Muscle of leg (tissue), 11 donors: ENCODE data around the gene ASB6. TPM values are rescaled to one million over a fixed set of nuclear protein-coding genes. Genes with fewer than 3 reads are reported as not detected.
"Not testable (repeated sequence)": the region's sequence is repeated elsewhere in the genome, so short reads cannot be mapped to it uniquely, and the experiment has no call there.

ENCODE experiments used
- DNase-seq: peaks from one replicate; pipeline ENCODE4 v3.0.0; 2013
- H3K27ac ChIP-seq: one replicate; pipeline ENCODE4 v1.5.1; 2013; ENCODE audit warnings: mild to moderate bottlenecking, low read length, control low read depth
- H3K27me3 ChIP-seq: one replicate; pipeline ENCODE4 v1.6.1; 2013; ENCODE audit warnings: low read length; ENCODE audit not compliant: control insufficient read depth, insufficient read depth
- H3K36me3 ChIP-seq: one replicate; pipeline ENCODE4 v1.6.1; 2013; ENCODE audit warnings: low read length; ENCODE audit not compliant: control insufficient read depth, insufficient read depth
- H3K4me1 ChIP-seq: one replicate; pipeline ENCODE4 v1.6.1; 2013; ENCODE audit warnings: low read length; ENCODE audit not compliant: control insufficient read depth, insufficient read depth
- H3K4me3 ChIP-seq: one replicate; pipeline ENCODE4 v1.5.1; 2013; ENCODE audit warnings: low read length, control low read depth
- H3K9me3 ChIP-seq: replicated peaks from 2 replicates; pipeline ENCODE4 v1.6.1; 2013; ENCODE audit warnings: low read depth, low read length; ENCODE audit not compliant: control insufficient read depth
- WGBS: methylation state at CpG from one replicate; pipeline ENCODE4 v1.1.5; 2013; ENCODE audit warnings: missing lambda C conversion rate; ENCODE audit not compliant: insufficient coverage; 5-methylcytosine and 5-hydroxymethylcytosine counted together
- polyA plus RNA-seq, 8 donors: library from polyadenylated mRNA; unstranded; fragments of 120-200 nt; gene quantifications; one replicate each; pipeline versions ENCODE4 v1.2.1 to v1.2.3, GENCODE V29; 2013; ENCODE audit warnings: inconsistent platforms in 1 of 8, low replicate concordance in 1 of 8; ENCODE audit not compliant: insufficient read length in 8 of 8, insufficient read depth in 1 of 8
- total RNA-seq: library from RNA; stranded (reverse); fragments of 120-200 nt; gene quantifications from one replicate; pipeline ENCODE4 v1.2.4, GENCODE V29; 2013

ASB6 gene
- total and polyA plus RNA-seq, 9 donors, result 7.1 to 13.4 (median 12.7) TPM

- peaks cover 22% of the 10 kb centered on the region for H3K4me1 ChIP-seq
- H3K4me3 ChIP-seq, result no peak overlapping the region
- H3K36me3 ChIP-seq, result peaks cover 57% of the 10 kb centered on the region
- DNase-seq, result no peak
- no peaks in the 10 kb centered on the region for H3K9me3 ChIP-seq
- no peak overlapping the region for H3K27ac ChIP-seq
- H3K27me3 ChIP-seq, result no peaks in the 10 kb centered on the region
- 69% methylated on average over 24 of the region's 29 CpGs for WGBS
These were observed 4.1 kb downstream of the ASB6 start for GRCh38 chr9:129637673-129638439.

DNA sequence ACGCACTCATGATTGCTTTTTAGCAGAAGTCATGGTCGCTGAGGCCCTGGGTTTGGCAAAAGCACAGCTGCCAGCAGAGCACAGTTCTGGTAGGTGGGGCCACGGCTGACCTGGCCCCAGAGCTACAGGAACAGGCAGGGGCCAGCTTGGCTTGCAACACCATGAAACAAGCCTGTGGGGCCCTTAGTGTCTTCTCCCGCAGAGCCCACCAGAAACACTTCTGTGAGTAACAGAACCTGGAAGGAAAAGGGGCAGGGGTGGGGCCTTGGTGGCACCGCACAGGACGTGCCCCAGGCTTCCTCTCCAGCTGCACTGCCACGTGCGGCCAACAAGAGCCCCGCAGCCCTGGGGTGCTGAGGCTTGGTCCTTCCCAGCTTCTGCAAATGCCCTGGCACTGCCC is 4.8 kb downstream of the ASB6 start:
- Histone ChIP-seq H3K4me3 (no peak overlapping the region), H3K36me3 (peaks cover 64% of the 10 kb centered on the region), H3K27me3 (no peaks in the 10 kb centered on the region), H3K9me3 (no peaks in the 10 kb centered on the region), H3K27ac (no peak overlapping the region), H3K4me1 (peaks cover 18% of the 10 kb centered on the region)
- WGBS, result 70% methylated on average over 5 of the region's 9 CpGs
- DNase-seq, result no peak

- not testable (repeated sequence) for DNase-seq, H3K9me3 ChIP-seq, H3K27me3 ChIP-seq, H3K4me3 ChIP-seq, H3K27ac ChIP-seq
- Histone ChIP-seq H3K4me1 (peaks cover 16% of the 10 kb centered on the region), H3K36me3 (peaks cover 64% of the 10 kb centered on the region)
- WGBS, result 82% methylated on average over 4 of the region's 10 CpGs
These were observed 5.6 kb downstream of the ASB6 start for GRCh38 chr9:129636343-129636742.

DNA sequence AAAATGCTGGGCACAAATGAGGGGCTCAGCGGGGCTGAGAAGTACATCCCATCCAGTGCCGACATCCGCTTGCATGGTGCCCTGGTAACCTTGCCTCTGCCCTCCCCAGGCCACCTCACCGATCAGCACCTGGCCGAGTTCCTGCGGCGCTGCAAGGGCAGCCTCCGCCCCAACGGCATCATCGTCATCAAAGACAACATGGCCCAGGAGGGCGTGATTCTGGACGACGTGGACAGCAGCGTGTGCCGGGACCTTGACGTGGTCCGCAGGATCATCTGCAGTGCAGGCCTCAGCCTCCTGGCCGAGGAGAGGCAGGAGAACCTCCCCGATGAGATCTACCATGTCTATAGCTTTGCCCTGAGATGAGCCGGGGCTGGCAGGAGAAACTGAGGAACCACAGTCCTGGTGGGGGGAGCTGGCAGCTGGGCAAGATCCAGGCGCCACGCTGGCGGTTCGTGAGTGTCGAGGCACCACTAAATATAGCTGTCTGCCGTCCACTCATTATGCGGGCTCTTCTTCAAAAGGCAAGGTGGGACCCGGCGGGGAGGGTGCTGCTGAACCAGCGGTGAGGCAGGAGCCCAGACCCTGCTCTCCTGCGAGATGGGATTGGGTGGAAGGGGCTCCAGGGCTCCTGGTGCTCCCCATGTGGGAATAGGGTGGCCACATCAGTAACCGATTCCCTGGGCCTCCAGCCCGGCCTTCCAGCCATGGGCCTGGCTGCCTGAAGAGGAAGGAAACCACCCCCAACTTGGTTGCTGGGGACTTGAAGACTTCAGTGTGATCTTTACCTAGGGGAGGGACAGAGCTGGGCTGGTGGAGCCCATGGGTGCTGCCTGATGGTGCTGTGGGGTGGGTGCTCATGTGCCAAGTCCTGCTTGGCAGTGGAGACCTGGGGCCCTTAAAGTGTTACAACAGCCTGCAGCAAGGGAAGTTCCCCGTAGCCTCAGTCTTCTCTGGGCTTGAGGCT is 6.6 kb downstream of the ASB6 start:
- WGBS, result 90% methylated on average over 30 of the region's 34 CpGs
- Histone ChIP-seq H3K36me3 (peaks cover 64% of the 10 kb centered on the region), H3K4me3 (no peak overlapping the region), H3K27ac (no peak overlapping the region), H3K4me1 (peaks cover 12% of the 10 kb centered on the region), H3K27me3 (no peaks in the 10 kb centered on the region), H3K9me3 (no peaks in the 10 kb centered on the region)
- DNase-seq, result no peak

DNA sequence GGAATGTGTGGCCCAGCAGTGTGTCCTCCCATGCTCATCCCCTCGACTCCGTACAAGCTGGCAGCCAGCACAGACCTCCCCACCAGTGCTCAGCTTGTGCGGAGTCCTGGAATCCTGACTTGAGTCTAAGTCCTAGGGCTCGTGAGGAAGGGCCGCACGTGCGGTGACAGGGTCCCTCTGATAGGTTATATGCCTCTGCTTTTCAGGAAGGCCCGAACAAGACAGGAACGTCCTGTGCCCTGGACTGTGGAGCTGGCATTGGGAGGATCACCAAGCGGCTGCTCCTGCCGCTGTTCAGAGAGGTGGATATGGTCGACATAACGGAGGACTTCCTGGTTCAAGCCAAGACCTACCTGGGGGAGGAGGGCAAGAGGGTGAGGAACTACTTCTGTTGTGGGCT is 8.1 kb downstream of the ASB6 start:
- Histone ChIP-seq H3K27me3 (no peaks in the 10 kb centered on the region), H3K27ac (no peak overlapping the region), H3K4me1 (peaks cover 8% of the 10 kb centered on the region), H3K4me3 (no peak overlapping the region), H3K36me3 (peaks cover 61% of the 10 kb centered on the region), H3K9me3 (no peaks in the 10 kb centered on the region)
- DNase-seq, result no peak
- WGBS, result 79% methylated on average over 13 of the region's 13 CpGs

DNA sequence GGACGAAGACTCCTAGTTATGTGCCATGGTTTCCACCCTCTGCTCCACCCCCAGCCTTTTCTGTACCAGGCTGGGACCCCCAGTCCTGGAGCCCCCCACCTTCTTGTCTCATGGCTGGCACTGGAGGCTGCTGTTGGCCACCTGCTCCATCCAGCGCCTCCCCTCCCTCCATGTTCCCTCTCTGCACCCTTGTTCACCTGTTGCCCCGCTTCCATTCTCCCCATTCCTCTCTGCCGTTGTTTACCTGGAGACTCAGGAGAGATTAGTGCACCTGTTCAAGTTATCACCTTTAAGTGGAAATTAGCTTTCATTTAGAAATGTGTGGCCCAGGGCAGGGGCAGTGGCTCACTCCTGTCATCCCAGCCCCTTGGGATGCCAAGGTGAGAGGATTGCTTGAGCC is 8.7 kb downstream of the ASB6 start:
- peaks cover 15% of the 10 kb centered on the region for H3K4me1 ChIP-seq
- WGBS, result 80% methylated on average over 2 of the region's 4 CpGs
- peaks cover 55% of the 10 kb centered on the region for H3K36me3 ChIP-seq

DNA sequence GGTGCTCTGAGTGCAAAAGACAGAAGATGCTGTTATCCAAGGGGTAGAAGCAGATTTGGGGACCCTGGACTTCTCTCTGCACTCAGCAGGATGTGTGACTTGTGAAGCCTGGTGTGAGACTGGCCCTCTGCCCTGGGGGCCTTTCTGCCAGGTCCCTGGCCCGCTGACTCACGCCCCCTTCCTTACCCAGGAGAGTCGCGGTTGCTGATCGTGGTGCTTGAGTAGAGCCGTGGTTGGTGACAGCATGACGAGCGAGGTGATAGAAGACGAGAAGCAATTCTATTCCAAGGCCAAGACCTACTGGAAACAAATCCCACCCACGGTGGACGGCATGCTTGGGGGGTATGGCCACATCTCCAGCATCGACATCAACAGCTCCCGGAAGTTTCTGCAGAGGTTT is 9.5 kb downstream of the ASB6 start:
- no peak overlapping the region for H3K4me3 ChIP-seq
- 70% methylated on average over 2 of the region's 13 CpGs for whole genome bisulfite sequencing
- no peaks in the 10 kb centered on the region for H3K27me3 ChIP-seq
- H3K27ac ChIP-seq, result no peak overlapping the region
- peaks cover 50% of the 10 kb centered on the region for H3K36me3 ChIP-seq
- no peaks in the 10 kb centered on the region for H3K9me3 ChIP-seq
- no peak for DNase-seq
- peaks cover 22% of the 10 kb centered on the region for H3K4me1 ChIP-seq

More for the DNA sequence above, 8.7 kb downstream of the ASB6 start:
- H3K4me3 ChIP-seq, result no peak overlapping the region
- no peak overlapping the region for H3K27ac ChIP-seq
- DNase-seq, result no peak
- no peaks in the 10 kb centered on the region for H3K9me3 ChIP-seq
- no peaks in the 10 kb centered on the region for H3K27me3 ChIP-seq

DNA sequence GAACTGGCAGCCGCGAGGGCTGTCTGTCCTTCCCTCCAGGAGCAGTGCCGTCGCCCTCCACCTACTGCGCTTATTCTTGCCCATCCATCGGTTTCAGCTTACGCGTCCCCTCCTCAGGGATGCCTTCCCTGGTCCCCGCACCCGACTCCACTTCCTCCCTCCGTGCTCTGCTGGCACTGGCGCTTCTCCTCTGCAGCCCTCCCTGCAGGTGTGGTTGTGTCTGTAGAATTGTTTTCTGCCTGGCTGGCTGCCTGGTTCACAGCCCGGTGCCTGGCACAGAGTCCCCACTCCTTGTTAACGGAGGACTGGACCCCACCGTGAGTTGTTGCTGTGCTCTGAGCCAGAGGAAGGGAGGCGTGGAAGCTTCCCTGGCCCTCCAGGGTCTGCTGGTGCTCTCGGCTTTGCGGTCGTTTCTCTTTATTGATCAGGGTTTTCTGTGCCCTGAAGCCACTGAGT is 10.2 kb downstream of the ASB6 start:
- H3K27me3 ChIP-seq, result no peaks in the 10 kb centered on the region
- H3K4me1 ChIP-seq, result peaks cover 30% of the 10 kb centered on the region
- no peaks in the 10 kb centered on the region for H3K9me3 ChIP-seq
- no peak overlapping the region for H3K4me3 ChIP-seq
- H3K36me3 ChIP-seq, result peaks cover 43% of the 10 kb centered on the region
- 82% methylated on average over 15 of the region's 19 CpGs for WGBS
- no peak overlapping the region for H3K27ac ChIP-seq
- no peak for DNase-seq

GRCh38 chr9:129630967-129631673 is 10.8 kb downstream of the ASB6 start:
- Histone ChIP-seq H3K9me3 (no peaks in the 10 kb centered on the region), H3K4me3 (no peak overlapping the region), H3K27ac (no peak overlapping the region), H3K36me3 (peaks cover 41% of the 10 kb centered on the region), H3K27me3 (no peaks in the 10 kb centered on the region), H3K4me1 (peaks cover 32% of the 10 kb centered on the region)
- 66% methylated on average over 9 of the region's 21 CpGs for WGBS
- no peak for DNase-seq
